Lower lobe of right lung (tissue), 2 donors: ENCODE measurements around the gene IRF7. TPM values are rescaled to one million over a fixed set of nuclear protein-coding genes. Genes with fewer than 3 reads are reported as not detected.

ENCODE experiments used
- ATAC-seq, 2 donors: fragments of 200-7000 bp; cut with Tn5 transposase; one replicate each; pipeline ENCODE4 v1.9.1; 2020 to 2022; ENCODE audit warnings: mild to moderate bottlenecking in 2 of 2, moderate library complexity in 2 of 2
- DNase-seq: peaks from one replicate; pipeline ENCODE4 v3.0.0-alpha.2; 2020
- H3K27ac ChIP-seq: fragments of 200-600 bp; one replicate; pipeline ENCODE4 v1.8.0; 2022
- H3K27me3 ChIP-seq: fragments of 200-600 bp; one replicate; pipeline ENCODE4 v1.8.0; 2022; ENCODE audit warnings: low read depth
- H3K36me3 ChIP-seq: fragments of 200-600 bp; one replicate; pipeline ENCODE4 v1.8.0; 2022; ENCODE audit warnings: mild to moderate bottlenecking
- H3K4me1 ChIP-seq: fragments of 200-600 bp; one replicate; pipeline ENCODE4 v1.8.0; 2022
- H3K4me3 ChIP-seq: fragments of 200-600 bp; one replicate; pipeline ENCODE4 v1.8.0; 2022; ENCODE audit warnings: mild to moderate bottlenecking
- H3K9me3 ChIP-seq: fragments of 200-600 bp; one replicate; pipeline ENCODE4 v1.8.0; 2022
- CTCF ChIP-seq: fragments of 200-600 bp; IDR thresholded peaks from one replicate; pipeline ENCODE4 v1.8.0; 2022; ENCODE audit warnings: antibody characterized with exemption, mild to moderate bottlenecking
- intact Hi-C: fragments of 100-400 bp; cut with DNase I; formaldehyde crosslinking; loops from one replicate; pipeline ENCODE4 v1.11.0; 2022
- total RNA-seq: library from RNA; stranded (reverse); fragmentation: NEBNext Ultra II Directional; extraction: Animal tissue kit (Norgen Biotek cat#: 25700); gene quantifications from one replicate; pipeline ENCODE4 v1.2.1, GENCODE V29; 2021
- donor health status: DM: no; HTN: yes; CAD: no; lungs with severe emphysema.

The IRF7 gene
- total RNA-seq, 1 donor from 2014 or later: 84.8 TPM

GRCh38 chr11:607020-607780 lies 8.6 kb downstream of the IRF7 start:
- no peak for DNase-seq
- peaks cover 100% of the 10 kb centered on the region for H3K36me3 ChIP-seq
- H3K4me3 ChIP-seq: no peak overlapping the region
- no peak for ATAC-seq
- no peak overlapping the region for H3K27ac ChIP-seq
- intact Hi-C loops: no loop called here
- H3K9me3 ChIP-seq: no peaks in the 10 kb centered on the region
- H3K27me3 ChIP-seq: no peaks in the 10 kb centered on the region
- TF ChIP-seq CTCF: no peak
- no peaks in the 10 kb centered on the region for H3K4me1 ChIP-seq

- peak overlapping the region; percentile 41 for H3K27ac ChIP-seq
- peaks cover 100% of the 10 kb centered on the region for H3K36me3 ChIP-seq
- no peaks in the 10 kb centered on the region for H3K9me3 ChIP-seq
- no peak overlapping the region for H3K4me3 ChIP-seq
- no peak for TF ChIP-seq CTCF
- intact Hi-C loops: no loop called here
- peak; percentile 82 to 85 for ATAC-seq
- H3K4me1 ChIP-seq: no peaks in the 10 kb centered on the region
- peak; percentile 79 for DNase-seq
- H3K27me3 ChIP-seq: no peaks in the 10 kb centered on the region
Measured at GRCh38 chr11:606245-606644, 9.5 kb downstream of the IRF7 start.

GRCh38 chr11:605286-606129 lies 10.2 kb downstream of the IRF7 start:
- no peaks in the 10 kb centered on the region for H3K4me1 ChIP-seq
- peaks cover 100% of the 10 kb centered on the region for H3K36me3 ChIP-seq
- DNase-seq (no peak), ATAC-seq (no peak)
- H3K27ac ChIP-seq: peak overlapping the region; percentile 41
- no peak for TF ChIP-seq CTCF
- no peaks in the 10 kb centered on the region for H3K9me3 ChIP-seq
- H3K4me3 ChIP-seq: no peak overlapping the region
- H3K27me3 ChIP-seq: no peaks in the 10 kb centered on the region
- intact Hi-C loops: no loop called here

- DNase-seq: no peak
- intact Hi-C loops: no loop called here
- Histone ChIP-seq H3K4me3 (no peak overlapping the region), H3K27me3 (no peaks in the 10 kb centered on the region), H3K4me1 (no peaks in the 10 kb centered on the region), H3K36me3 (peaks cover 100% of the 10 kb centered on the region), H3K9me3 (no peaks in the 10 kb centered on the region), H3K27ac (no peak overlapping the region)
- no peak for TF ChIP-seq CTCF
- ATAC-seq: no peak
Measured at GRCh38 chr11:603154-603553, 12.6 kb downstream of the IRF7 start.

GRCh38 chr11:601573-602245 lies 14.0 kb downstream of the IRF7 start:
- DNase-seq: no peak
- Histone ChIP-seq H3K4me3 (no peak overlapping the region), H3K27me3 (no peaks in the 10 kb centered on the region), H3K4me1 (no peaks in the 10 kb centered on the region), H3K36me3 (peaks cover 100% of the 10 kb centered on the region), H3K9me3 (no peaks in the 10 kb centered on the region), H3K27ac (no peak overlapping the region)
- no peak for TF ChIP-seq CTCF
- intact Hi-C loops: no loop called here
- ATAC-seq: no peak
